Breast epithelium (tissue), 4 donors: ENCODE results near the gene KCTD14. TPM values are rescaled to one million over a fixed set of nuclear protein-coding genes. Genes with fewer than 3 reads are reported as not detected.

ENCODE experiments used
- DNase-seq, 2 donors: peaks; one replicate each; pipeline ENCODE4 v3.0.0-alpha.2; 2019; ENCODE audit warnings: low spot score in 2 of 2
- H3K27ac ChIP-seq, 2 donors: fragments of 200-600 bp; sonication (generic) in 1 of 2; one replicate each; pipeline ENCODE4 v1.5.1; 2016 to 2019; ENCODE audit warnings: mild to moderate bottlenecking in 1 of 2
- H3K27me3 ChIP-seq, 2 donors: fragments of 200-600 bp; sonication (generic) in 1 of 2; one replicate each; pipeline versions ENCODE4 v1.5.1 to v1.6.0; 2017 to 2019; ENCODE audit warnings: control low read depth in 1 of 2, mild to moderate bottlenecking in 1 of 2
- H3K36me3 ChIP-seq: fragments of 200-600 bp; one replicate; pipeline ENCODE4 v1.5.1; 2019
- H3K4me1 ChIP-seq, 2 donors: fragments of 200-600 bp; sonication (generic); one replicate each; pipeline ENCODE4 v1.5.1; 2016 to 2019; ENCODE audit warnings: control low read depth in 1 of 2
- H3K4me3 ChIP-seq, 3 donors: fragments of 200-600 bp; sonication (generic); 1 replicate in 2 of 3; 2 replicates in 1 of 3; pipeline ENCODE4 v1.5.1; 2016 to 2019; ENCODE audit warnings: mild to moderate bottlenecking in 3 of 3, moderate library complexity in 2 of 3
- H3K9me3 ChIP-seq, 2 donors: fragments of 200-600 bp; sonication (generic) in 1 of 2; one replicate each; pipeline ENCODE4 v1.5.1; 2016 to 2019; ENCODE audit warnings: control low read depth in 1 of 2
- POLR2A ChIP-seq: fragments of 450-650 bp; IDR thresholded peaks from one replicate; pipeline ENCODE4 v1.6.1; 2016; ENCODE audit warnings: antibody characterized with exemption, mild to moderate bottlenecking, moderate library complexity
- POLR2AphosphoS5 ChIP-seq, 3 donors: sonication (generic); formaldehyde crosslinking; IDR thresholded peaks; one replicate each; pipeline ENCODE4 v1.6.1; 2017; ENCODE audit warnings: antibody characterized with exemption in 3 of 3
- intact Hi-C: fragments of 100-400 bp; cut with DNase I; formaldehyde crosslinking; loops from one replicate; pipeline ENCODE4 v1.15.1; 2023; ENCODE audit warnings: low total_unique reads
- total RNA-seq, 3 donors: library from RNA; depleted of rRNA; stranded (reverse); fragments of >200 nt; gene quantifications; one replicate each; pipeline ENCODE4 v1.1.0, GENCODE V29; 2016
- TF ChIP-seq, protein P1 (sequence below), 3 donors: fragments of 450-650 bp; IDR thresholded peaks; one replicate each; pipeline ENCODE4 v1.5.1; 2016 to 2017; ENCODE audit warnings: antibody characterized with exemption in 3 of 3, mild to moderate bottlenecking in 3 of 3, moderate library complexity in 3 of 3

Gene KCTD14
- total RNA-seq, 3 donors from 2014 or later = 0.64 to 22.4 (median 7.9) TPM

DNA sequence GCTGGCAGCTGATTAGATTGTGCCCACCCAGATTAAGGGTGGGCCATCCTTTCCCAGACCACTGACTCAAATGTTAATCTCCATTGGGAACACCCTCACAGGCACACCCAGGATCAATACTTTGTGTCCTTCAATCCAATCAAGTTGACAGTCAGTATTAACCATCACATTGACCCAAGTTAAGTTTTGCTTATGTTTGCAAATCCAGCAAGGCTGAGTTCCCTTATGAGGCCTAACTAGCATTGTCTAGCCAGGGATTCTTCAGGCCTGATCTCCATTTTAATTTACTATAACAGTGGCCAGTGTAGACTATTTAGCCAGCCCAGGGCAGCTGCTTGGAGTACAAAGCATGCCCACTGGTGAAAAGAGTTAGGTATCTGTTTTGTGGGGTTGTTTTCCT lies 2.3 kb upstream of the KCTD14 start:
- H3K9me3 ChIP-seq = no peaks in the 10 kb centered on the region
- intact Hi-C loops = no loop called here
- H3K36me3 ChIP-seq = no peaks in the 10 kb centered on the region
- no peak overlapping the region for H3K27ac ChIP-seq
- no peak for TF ChIP-seq POLR2A
- TF ChIP-seq, protein P1, sequence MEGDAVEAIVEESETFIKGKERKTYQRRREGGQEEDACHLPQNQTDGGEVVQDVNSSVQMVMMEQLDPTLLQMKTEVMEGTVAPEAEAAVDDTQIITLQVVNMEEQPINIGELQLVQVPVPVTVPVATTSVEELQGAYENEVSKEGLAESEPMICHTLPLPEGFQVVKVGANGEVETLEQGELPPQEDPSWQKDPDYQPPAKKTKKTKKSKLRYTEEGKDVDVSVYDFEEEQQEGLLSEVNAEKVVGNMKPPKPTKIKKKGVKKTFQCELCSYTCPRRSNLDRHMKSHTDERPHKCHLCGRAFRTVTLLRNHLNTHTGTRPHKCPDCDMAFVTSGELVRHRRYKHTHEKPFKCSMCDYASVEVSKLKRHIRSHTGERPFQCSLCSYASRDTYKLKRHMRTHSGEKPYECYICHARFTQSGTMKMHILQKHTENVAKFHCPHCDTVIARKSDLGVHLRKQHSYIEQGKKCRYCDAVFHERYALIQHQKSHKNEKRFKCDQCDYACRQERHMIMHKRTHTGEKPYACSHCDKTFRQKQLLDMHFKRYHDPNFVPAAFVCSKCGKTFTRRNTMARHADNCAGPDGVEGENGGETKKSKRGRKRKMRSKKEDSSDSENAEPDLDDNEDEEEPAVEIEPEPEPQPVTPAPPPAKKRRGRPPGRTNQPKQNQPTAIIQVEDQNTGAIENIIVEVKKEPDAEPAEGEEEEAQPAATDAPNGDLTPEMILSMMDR (IDR thresholded peaks at IDR 0.05) = no peak
- no peak for TF ChIP-seq POLR2AphosphoS5 (IDR thresholded peaks at IDR 0.05)
- no peak for DNase-seq
- H3K4me3 ChIP-seq = no peak overlapping the region
- H3K27me3 ChIP-seq = no peaks in the 10 kb centered on the region
- H3K4me1 ChIP-seq = no peaks in the 10 kb centered on the region

DNA sequence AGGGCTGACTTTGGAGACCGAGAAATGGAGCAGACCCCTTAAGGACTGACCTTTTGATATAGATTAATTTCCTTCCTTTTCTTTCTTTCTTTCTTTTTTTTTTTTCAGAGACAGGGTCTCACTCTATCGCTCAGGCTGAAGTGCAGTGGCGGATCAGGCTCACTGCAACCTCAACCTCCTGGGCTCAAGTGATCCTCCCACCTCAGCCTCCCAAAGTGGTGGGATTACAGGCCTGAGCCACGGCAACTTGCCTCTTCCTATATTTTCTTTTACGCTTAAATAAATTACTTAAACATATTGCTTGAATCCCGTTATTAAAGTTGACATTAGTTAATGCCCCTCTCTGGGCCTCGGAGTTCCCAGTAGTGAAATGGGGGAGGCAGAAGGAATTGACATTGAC lies 350 bp upstream of the KCTD14 start:
- Histone ChIP-seq H3K36me3 (no peaks in the 10 kb centered on the region), H3K27ac (peak overlapping the region; percentile 89 to 94), H3K9me3 (no peaks in the 10 kb centered on the region), H3K27me3 (no peaks in the 10 kb centered on the region), H3K4me3 (peak overlapping the region; percentile 47 to 84 (median 62)), H3K4me1 (no peaks in the 10 kb centered on the region)
- intact Hi-C loops = no loop called here
- no peak for DNase-seq
- TF ChIP-seq POLR2AphosphoS5 (IDR thresholded peaks at IDR 0.05) (no peak), POLR2A (no peak)
- TF ChIP-seq, protein P1 (IDR thresholded peaks at IDR 0.05) = no peak

DNA sequence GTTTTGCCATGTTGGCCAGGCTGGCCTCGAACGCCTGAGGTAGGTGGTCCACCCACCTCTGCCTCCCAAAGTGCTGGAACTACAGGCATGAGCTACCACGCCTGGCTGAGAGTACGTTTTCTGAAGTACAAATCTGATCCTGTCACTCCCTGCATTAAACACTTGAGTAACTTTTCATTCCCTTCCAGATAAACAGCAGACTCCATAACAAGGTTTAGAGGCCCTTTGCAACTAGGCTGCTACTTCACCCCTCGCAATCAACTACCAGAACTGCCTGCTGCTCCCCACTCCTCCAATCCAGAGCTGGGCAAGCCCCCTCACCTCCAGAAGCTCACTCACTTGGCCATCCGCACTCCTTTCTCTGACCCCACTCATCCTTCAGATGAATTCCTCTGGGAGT lies 1.5 kb downstream of the KCTD14 start:
- TF ChIP-seq POLR2A (no peak), POLR2AphosphoS5 (IDR thresholded peaks at IDR 0.05) (no peak)
- TF ChIP-seq, protein P1 (IDR thresholded peaks at IDR 0.05) = no peak
- intact Hi-C loops = no loop called here
- Histone ChIP-seq H3K4me3 (peak overlapping the region in 2 of 3 donors; percentile 62 to 84), H3K9me3 (no peaks in the 10 kb centered on the region), H3K36me3 (no peaks in the 10 kb centered on the region), H3K27me3 (no peaks in the 10 kb centered on the region), H3K27ac (peak overlapping the region; percentile 89 to 94), H3K4me1 (no peaks in the 10 kb centered on the region)
- no peak for DNase-seq

DNA sequence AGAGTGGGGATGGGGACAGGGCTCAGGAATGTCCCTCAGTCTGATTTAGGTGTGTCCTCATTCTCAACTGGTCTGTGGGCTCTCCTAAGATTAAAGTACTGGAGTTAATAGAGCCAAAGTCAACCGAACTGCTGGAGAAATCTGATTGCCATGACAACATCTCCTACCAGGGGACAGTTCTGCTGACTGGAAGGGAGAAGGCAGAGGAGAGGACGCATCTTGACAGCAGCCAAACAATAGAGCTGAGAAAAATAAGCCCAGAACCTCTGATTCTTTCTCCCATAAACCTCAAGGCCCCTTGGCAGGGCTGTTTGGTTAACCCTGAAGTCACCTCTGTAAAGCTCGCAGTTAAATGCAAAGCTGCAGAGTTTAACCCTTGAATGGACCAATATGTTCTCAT lies 2.8 kb downstream of the KCTD14 start:
- no peak for DNase-seq
- Histone ChIP-seq H3K9me3 (no peaks in the 10 kb centered on the region), H3K4me1 (no peaks in the 10 kb centered on the region), H3K4me3 (no peak overlapping the region), H3K27me3 (no peaks in the 10 kb centered on the region), H3K27ac (peak overlapping the region in 1 of 2 donors; percentile 40), H3K36me3 (no peaks in the 10 kb centered on the region)
- intact Hi-C loops = no loop called here
- no peak for TF ChIP-seq POLR2A
- TF ChIP-seq, protein P1 (IDR thresholded peaks at IDR 0.05) = no peak
- no peak for TF ChIP-seq POLR2AphosphoS5 (IDR thresholded peaks at IDR 0.05)

DNA sequence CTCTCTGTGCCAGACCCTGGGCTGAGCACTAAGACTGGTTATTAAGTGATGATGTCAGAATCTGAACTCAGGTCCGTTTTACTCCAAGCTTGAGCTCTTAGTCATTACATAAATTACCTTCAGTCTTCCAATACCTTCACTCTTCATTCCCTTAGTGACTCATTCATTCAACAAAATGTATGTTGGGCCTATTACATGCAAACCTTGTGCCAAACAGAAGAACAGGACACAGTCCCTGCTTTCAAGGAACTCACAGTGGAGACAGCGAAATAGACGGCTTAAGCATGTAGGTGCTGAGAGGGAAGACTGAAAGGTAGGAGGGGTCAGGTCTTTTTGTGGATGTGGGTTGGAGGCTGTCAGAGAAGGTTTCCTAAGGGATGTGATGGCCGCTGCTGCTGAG lies 3.3 kb downstream of the KCTD14 start:
- DNase-seq = no peak
- no peaks in the 10 kb centered on the region for H3K9me3 ChIP-seq
- H3K27ac ChIP-seq = peak overlapping the region in 1 of 2 donors; percentile 40
- H3K36me3 ChIP-seq = no peaks in the 10 kb centered on the region
- no peaks in the 10 kb centered on the region for H3K27me3 ChIP-seq
- intact Hi-C loops = no loop called here
- no peaks in the 10 kb centered on the region for H3K4me1 ChIP-seq
- TF ChIP-seq POLR2A (no peak), POLR2AphosphoS5 (IDR thresholded peaks at IDR 0.05) (no peak)
- TF ChIP-seq, protein P1 (IDR thresholded peaks at IDR 0.05) = no peak
- no peak overlapping the region for H3K4me3 ChIP-seq
